ENCODE results near the gene SCT.

DNA sequence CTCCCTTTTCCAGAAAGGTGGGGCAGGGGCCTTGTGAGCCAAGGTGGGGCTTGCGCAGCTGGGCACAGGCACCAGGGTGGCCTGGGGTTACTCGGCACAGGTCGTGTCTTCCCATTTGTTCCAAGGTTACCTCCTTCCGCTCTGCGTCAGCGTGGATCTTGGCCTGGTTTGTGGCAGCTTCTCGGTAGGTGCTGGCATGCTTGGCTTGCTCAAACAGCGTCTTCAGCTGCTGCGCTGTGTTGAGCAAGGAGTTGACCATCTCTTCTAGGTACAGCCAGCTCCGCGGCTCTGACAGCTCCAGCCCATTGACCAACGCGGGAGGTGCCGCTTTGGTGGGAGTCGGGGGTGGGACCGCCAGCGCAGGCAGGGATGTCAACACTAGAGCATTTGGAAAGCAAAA, 47.4 kb upstream of the SCT start:
- TF ChIP-seq, protein P1, sequence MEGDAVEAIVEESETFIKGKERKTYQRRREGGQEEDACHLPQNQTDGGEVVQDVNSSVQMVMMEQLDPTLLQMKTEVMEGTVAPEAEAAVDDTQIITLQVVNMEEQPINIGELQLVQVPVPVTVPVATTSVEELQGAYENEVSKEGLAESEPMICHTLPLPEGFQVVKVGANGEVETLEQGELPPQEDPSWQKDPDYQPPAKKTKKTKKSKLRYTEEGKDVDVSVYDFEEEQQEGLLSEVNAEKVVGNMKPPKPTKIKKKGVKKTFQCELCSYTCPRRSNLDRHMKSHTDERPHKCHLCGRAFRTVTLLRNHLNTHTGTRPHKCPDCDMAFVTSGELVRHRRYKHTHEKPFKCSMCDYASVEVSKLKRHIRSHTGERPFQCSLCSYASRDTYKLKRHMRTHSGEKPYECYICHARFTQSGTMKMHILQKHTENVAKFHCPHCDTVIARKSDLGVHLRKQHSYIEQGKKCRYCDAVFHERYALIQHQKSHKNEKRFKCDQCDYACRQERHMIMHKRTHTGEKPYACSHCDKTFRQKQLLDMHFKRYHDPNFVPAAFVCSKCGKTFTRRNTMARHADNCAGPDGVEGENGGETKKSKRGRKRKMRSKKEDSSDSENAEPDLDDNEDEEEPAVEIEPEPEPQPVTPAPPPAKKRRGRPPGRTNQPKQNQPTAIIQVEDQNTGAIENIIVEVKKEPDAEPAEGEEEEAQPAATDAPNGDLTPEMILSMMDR (IDR thresholded peaks at IDR 0.05): no peak
- no peak for TF ChIP-seq POLR2A (IDR thresholded peaks at IDR 0.05)

Measured in right lobe of liver (tissue), 4 donors.